Measurements from ENCODE around the gene IFNA13. TPM values are rescaled to one million over a fixed set of nuclear protein-coding genes. Genes with fewer than 3 reads are reported as not detected.

IFNA13 gene
- total RNA-seq (2014; rRNA removed; shearing (Covaris generic); ENCODE audit: low replicate concordance): not detected in 2 replicates

- Histone ChIP-seq H3K9me3 (ENCODE audit: low read length) (no peaks in the 10 kb centered on the region), H4K20me1 (ENCODE audit: insufficient read depth, low read depth, low read length) (no peaks in the 10 kb centered on the region), H3K4me3 (ENCODE audit: low read length) (no peak within 1 kb of the TSS), H3K27me3 (ENCODE audit: low read length) (no peaks in the 10 kb centered on the region), H3K36me3 (ENCODE audit: insufficient read depth, low read length) (no peaks in the 10 kb centered on the region), H3K27ac (ENCODE audit: low read length) (no peak within 1 kb of the TSS), H3K4me1 (ENCODE audit: low read length) (no peaks in the 10 kb centered on the region), H3K9ac (ENCODE audit: low read length) (no peak within 1 kb of the TSS), H3K79me2 (ENCODE audit: low read length) (no peaks in the 10 kb centered on the region), H3K9me2 (replicated peaks; ENCODE audit: insufficient read depth, low read length) (no peaks in the 10 kb centered on the region), H2AFZ (ENCODE audit: low read length) (no peak within 1 kb of the TSS), H3K4me2 (ENCODE audit: low read depth, low read length, poor library complexity, severe bottlenecking) (no peak within 1 kb of the TSS)
- DNase-seq: no peak
These were observed at the start of gene IFNA13 for GRCh38 chr9:21367957-21368356. Gene IFNA13 (minus strand): TSS chr9:21368057. CDS start chr9:21368010, 47 bp downstream.

GRCh38 chr9:21415493-21416267 is 47.8 kb upstream of the IFNA13 start:
- Histone ChIP-seq H3K9me3 (ENCODE audit: low read length) (no peaks in the 10 kb centered on the region), H3K9ac (ENCODE audit: low read length) (no peak overlapping the region), H3K4me3 (ENCODE audit: low read length) (no peak overlapping the region), H3K9me2 (replicated peaks; ENCODE audit: insufficient read depth, low read length) (no peaks in the 10 kb centered on the region), H2AFZ (ENCODE audit: low read length) (no peak overlapping the region), H3K27me3 (ENCODE audit: low read length) (no peaks in the 10 kb centered on the region), H3K4me2 (ENCODE audit: low read depth, low read length, poor library complexity, severe bottlenecking) (no peak overlapping the region), H3K36me3 (ENCODE audit: insufficient read depth, low read length) (no peaks in the 10 kb centered on the region), H3K27ac (ENCODE audit: low read length) (no peak overlapping the region), H3K4me1 (ENCODE audit: low read length) (peaks cover 11% of the 10 kb centered on the region), H4K20me1 (ENCODE audit: insufficient read depth, low read depth, low read length) (no peaks in the 10 kb centered on the region), H3K79me2 (ENCODE audit: low read length) (no peaks in the 10 kb centered on the region)
- DNase-seq: no peak

- H3K4me1 ChIP-seq (ENCODE audit: low read length): peaks cover 11% of the 10 kb centered on the region
- H4K20me1 ChIP-seq (ENCODE audit: insufficient read depth, low read depth, low read length): no peaks in the 10 kb centered on the region
- DNase-seq: no peak
- H3K9me2 ChIP-seq (replicated peaks; ENCODE audit: insufficient read depth, low read length): no peaks in the 10 kb centered on the region
- no peak overlapping the region for H3K9ac ChIP-seq (ENCODE audit: low read length)
- H3K9me3 ChIP-seq (ENCODE audit: low read length): no peaks in the 10 kb centered on the region
- no peaks in the 10 kb centered on the region for H3K36me3 ChIP-seq (ENCODE audit: insufficient read depth, low read length)
- H3K79me2 ChIP-seq (ENCODE audit: low read length): no peaks in the 10 kb centered on the region
- no peaks in the 10 kb centered on the region for H3K27me3 ChIP-seq (ENCODE audit: low read length)
- no peak overlapping the region for H3K27ac ChIP-seq (ENCODE audit: low read length)
- no peak overlapping the region for H3K4me3 ChIP-seq (ENCODE audit: low read length)
- no peak overlapping the region for H3K4me2 ChIP-seq (ENCODE audit: low read depth, low read length, poor library complexity, severe bottlenecking)
- no peak overlapping the region for H2AFZ ChIP-seq (ENCODE audit: low read length)
These were observed 46.5 kb upstream of the IFNA13 start for GRCh38 chr9:21414220-21414940.

GRCh38 chr9:21413624-21414023 is 45.8 kb upstream of the IFNA13 start:
- Histone ChIP-seq H3K4me3 (ENCODE audit: low read length) (no peak overlapping the region), H3K4me1 (ENCODE audit: low read length) (peaks cover 11% of the 10 kb centered on the region), H3K9me2 (replicated peaks; ENCODE audit: insufficient read depth, low read length) (no peaks in the 10 kb centered on the region), H3K9me3 (ENCODE audit: low read length) (no peaks in the 10 kb centered on the region), H3K27me3 (ENCODE audit: low read length) (no peaks in the 10 kb centered on the region), H2AFZ (ENCODE audit: low read length) (no peak overlapping the region), H3K27ac (ENCODE audit: low read length) (no peak overlapping the region), H3K79me2 (ENCODE audit: low read length) (no peaks in the 10 kb centered on the region), H3K9ac (ENCODE audit: low read length) (no peak overlapping the region), H3K36me3 (ENCODE audit: insufficient read depth, low read length) (no peaks in the 10 kb centered on the region), H3K4me2 (ENCODE audit: low read depth, low read length, poor library complexity, severe bottlenecking) (no peak overlapping the region), H4K20me1 (ENCODE audit: insufficient read depth, low read depth, low read length) (no peaks in the 10 kb centered on the region)
- peak; percentile 54 for DNase-seq

- H3K4me2 ChIP-seq (ENCODE audit: low read depth, low read length, poor library complexity, severe bottlenecking): no peak overlapping the region
- H3K36me3 ChIP-seq (ENCODE audit: insufficient read depth, low read length): no peaks in the 10 kb centered on the region
- H3K27me3 ChIP-seq (ENCODE audit: low read length): no peaks in the 10 kb centered on the region
- no peak for DNase-seq
- H3K4me1 ChIP-seq (ENCODE audit: low read length): peaks cover 11% of the 10 kb centered on the region
- no peak overlapping the region for H3K9ac ChIP-seq (ENCODE audit: low read length)
- H3K9me3 ChIP-seq (ENCODE audit: low read length): no peaks in the 10 kb centered on the region
- no peaks in the 10 kb centered on the region for H4K20me1 ChIP-seq (ENCODE audit: insufficient read depth, low read depth, low read length)
- no peak overlapping the region for H2AFZ ChIP-seq (ENCODE audit: low read length)
- no peak overlapping the region for H3K4me3 ChIP-seq (ENCODE audit: low read length)
- no peak overlapping the region for H3K27ac ChIP-seq (ENCODE audit: low read length)
- no peaks in the 10 kb centered on the region for H3K79me2 ChIP-seq (ENCODE audit: low read length)
- H3K9me2 ChIP-seq (replicated peaks; ENCODE audit: insufficient read depth, low read length): no peaks in the 10 kb centered on the region
These were observed 45.3 kb upstream of the IFNA13 start for GRCh38 chr9:21413151-21413550.

GRCh38 chr9:21412107-21412506 is 44.2 kb upstream of the IFNA13 start:
- Histone ChIP-seq H2AFZ (ENCODE audit: low read length) (no peak overlapping the region), H3K4me1 (ENCODE audit: low read length) (peaks cover 11% of the 10 kb centered on the region), H3K79me2 (ENCODE audit: low read length) (no peaks in the 10 kb centered on the region), H3K4me3 (ENCODE audit: low read length) (no peak overlapping the region), H4K20me1 (ENCODE audit: insufficient read depth, low read depth, low read length) (no peaks in the 10 kb centered on the region), H3K36me3 (ENCODE audit: insufficient read depth, low read length) (no peaks in the 10 kb centered on the region), H3K4me2 (ENCODE audit: low read depth, low read length, poor library complexity, severe bottlenecking) (no peak overlapping the region), H3K9ac (ENCODE audit: low read length) (no peak overlapping the region), H3K27ac (ENCODE audit: low read length) (no peak overlapping the region), H3K9me2 (replicated peaks; ENCODE audit: insufficient read depth, low read length) (no peaks in the 10 kb centered on the region), H3K27me3 (ENCODE audit: low read length) (no peaks in the 10 kb centered on the region), H3K9me3 (ENCODE audit: low read length) (no peaks in the 10 kb centered on the region)
- DNase-seq: peak; percentile 83

GRCh38 chr9:21408817-21409216 is 41.0 kb upstream of the IFNA13 start, which contains the start of gene IFNA8:
Gene IFNA8 (plus strand): TSS chr9:21409117. CDS start chr9:21409177, 60 bp downstream.
- H3K4me1 ChIP-seq (ENCODE audit: low read length): peaks cover 11% of the 10 kb centered on the region
- H2AFZ ChIP-seq (ENCODE audit: low read length): no peak within 1 kb of the TSS
- H3K36me3 ChIP-seq (ENCODE audit: insufficient read depth, low read length): no peaks in the 10 kb centered on the region
- no peaks in the 10 kb centered on the region for H3K9me3 ChIP-seq (ENCODE audit: low read length)
- no peak within 1 kb of the TSS for H3K4me2 ChIP-seq (ENCODE audit: low read depth, low read length, poor library complexity, severe bottlenecking)
- H3K27me3 ChIP-seq (ENCODE audit: low read length): no peaks in the 10 kb centered on the region
- H3K79me2 ChIP-seq (ENCODE audit: low read length): no peaks in the 10 kb centered on the region
- H3K9ac ChIP-seq (ENCODE audit: low read length): no peak within 1 kb of the TSS
- no peaks in the 10 kb centered on the region for H3K9me2 ChIP-seq (replicated peaks; ENCODE audit: insufficient read depth, low read length)
- H4K20me1 ChIP-seq (ENCODE audit: insufficient read depth, low read depth, low read length): no peaks in the 10 kb centered on the region
- H3K4me3 ChIP-seq (ENCODE audit: low read length): no peak within 1 kb of the TSS
- no peak for DNase-seq
- no peak within 1 kb of the TSS for H3K27ac ChIP-seq (ENCODE audit: low read length)

- Histone ChIP-seq H4K20me1 (ENCODE audit: insufficient read depth, low read depth, low read length) (no peaks in the 10 kb centered on the region), H3K9me3 (ENCODE audit: low read length) (no peaks in the 10 kb centered on the region), H3K4me2 (ENCODE audit: low read depth, low read length, poor library complexity, severe bottlenecking) (no peak overlapping the region), H3K27me3 (ENCODE audit: low read length) (no peaks in the 10 kb centered on the region), H3K9me2 (replicated peaks; ENCODE audit: insufficient read depth, low read length) (no peaks in the 10 kb centered on the region), H3K79me2 (ENCODE audit: low read length) (no peaks in the 10 kb centered on the region), H3K9ac (ENCODE audit: low read length) (no peak overlapping the region), H3K36me3 (ENCODE audit: insufficient read depth, low read length) (no peaks in the 10 kb centered on the region), H2AFZ (ENCODE audit: low read length) (no peak overlapping the region), H3K4me1 (ENCODE audit: low read length) (no peaks in the 10 kb centered on the region), H3K4me3 (ENCODE audit: low read length) (no peak overlapping the region), H3K27ac (ENCODE audit: low read length) (no peak overlapping the region)
- DNase-seq: no peak
These were observed 36.3 kb upstream of the IFNA13 start for GRCh38 chr9:21404146-21404545.
